Heart right ventricle (tissue), 16 donors: ENCODE data around the gene KIF26A. TPM values are rescaled to one million over a fixed set of nuclear protein-coding genes. Genes with fewer than 3 reads are reported as not detected.

ENCODE experiments used
- ATAC-seq, 8 donors: fragments of 200-7000 bp; cut with Tn5 transposase; one replicate each; pipeline ENCODE4 v1.9.1; 2020; ENCODE audit warnings: mild to moderate bottlenecking in 8 of 8, moderate library complexity in 8 of 8, moderate number of reproducible peaks in 1 of 8
- DNase-seq, 2 donors: peaks; one replicate each; pipeline ENCODE4 v3.0.0-alpha.2; 2020
- H3K27ac ChIP-seq, 10 donors: fragments of 200-600 bp; sonication (generic) in 2 of 10; one replicate each; pipeline versions ENCODE4 v1.5.0 to v1.8.0; 2020 to 2022; ENCODE audit warnings: mild to moderate bottlenecking in 3 of 10
- H3K27me3 ChIP-seq, 7 donors: fragments of 200-600 bp; one replicate each; pipeline ENCODE4 v1.8.0; 2021 to 2022; ENCODE audit warnings: mild to moderate bottlenecking in 2 of 7
- H3K36me3 ChIP-seq, 9 donors: fragments of 200-600 bp; sonication (generic) in 1 of 9; one replicate each; pipeline versions ENCODE4 v1.5.0 to v1.8.0; 2020 to 2022; ENCODE audit warnings: mild to moderate bottlenecking in 2 of 9
- H3K4me1 ChIP-seq, 9 donors: fragments of 200-600 bp; sonication (generic) in 1 of 9; one replicate each; pipeline versions ENCODE4 v1.5.0 to v1.8.0; 2020 to 2022; ENCODE audit warnings: mild to moderate bottlenecking in 4 of 9
- H3K4me3 ChIP-seq, 10 donors: fragments of 200-600 bp; sonication (generic) in 2 of 10; one replicate each; pipeline versions ENCODE4 v1.5.0 to v1.8.0; 2020 to 2022; ENCODE audit warnings: mild to moderate bottlenecking in 7 of 10, moderate library complexity in 2 of 10
- H3K9me3 ChIP-seq, 11 donors: fragments of 200-600 bp in 10 of 11; sonication (generic) in 2 of 11; one replicate each; pipeline versions ENCODE4 v1.5.0 to v1.8.0; 2013 to 2022; ENCODE audit warnings: mild to moderate bottlenecking in 2 of 11, control low read depth in 1 of 11, moderate library complexity in 1 of 11
- WGBS, 2 donors: extraction: QIAGEN DNeasy Blood & Tissue Kit; methylation state at CpG; one replicate each; pipeline ENCODE4 v1.1.7; 2013; ENCODE audit warnings: inconsistent platforms in 1 of 2; 5-methylcytosine and 5-hydroxymethylcytosine counted together
- intact Hi-C, 10 donors: fragments of 100-400 bp; cut with DNase I; formaldehyde crosslinking; loops; one replicate each; pipeline versions ENCODE4 v1.11.1 to v1.14.2; 2022
- polyA plus RNA-seq, 2 donors: library from polyadenylated mRNA; stranded (reverse); fragments of 200-250 nt; gene quantifications; one replicate each; pipeline ENCODE4 v1.2.3, GENCODE V29; 2013
- total RNA-seq, 10 donors: library from RNA; stranded (reverse); fragmentation: NEBNext Ultra II Directional in 3 of 10; extraction: Animal tissue kit (Norgen Biotek cat#: 25700) in 3 of 10; gene quantifications; one replicate each; pipeline versions ENCODE4 v1.2.1 to v1.2.4, GENCODE V29; 2021 to 2023
- TF ChIP-seq, protein P1 (sequence below), 9 donors: fragments of 200-600 bp; sonication (generic) in 2 of 9; IDR thresholded peaks; one replicate each; pipeline versions ENCODE4 v1.5.0 to v1.8.0; 2021 to 2022; ENCODE audit warnings: antibody characterized with exemption in 9 of 9, mild to moderate bottlenecking in 5 of 9, moderate library complexity in 1 of 9
- donor health status: Arrhythmogenic right ventricular cardiomyopathy.
- donor health status: ischemic (EF 13 %, LVEDD 7.1; RV severe dilation, severe dysfunction).
- donor health status: healthy with polysubstance abuse.
- donor health status: DM: no; HTN: yes; CAD: no.
- donor health status: DM: no; HTN: no; CAD: no.
- donor health status: ischemic (EF 25% LVEDD 6.9; RV normal size, moderate dysfunction).
- donor health status: ischemic (EF 25% LVEDD 5.7; RV mildly dilated, moderate dysfunction).
- donor health status: healthy.
- donor health status: DM: yes; HTN: yes; CAD: no.
- donor health status: Ischemic cardiomyopathy.
- donor health status: ischemic (EF 35%, LVEDD 5.7; RV mildly dilated, moderate dysfunction).
- donor health status: nonischemic (EF 11% LVEDD 7.7; RV severe dilation, severe dysfunction).
- donor health status: DM: yes; HTN: yes; CAD: no.
- donor health status: PGD.
- donor health status: ischemic (EF 29% LVEDD 5.4; RV normal size, mild dysfunction).
- donor health status: nonischemic (EF 23%, LVEDD 6.1; RV moderate dilation, normal function).

KIF26A gene
- total and polyA plus RNA-seq, 12 donors: 4.1 to 12.2 (median 6.6) TPM

DNA sequence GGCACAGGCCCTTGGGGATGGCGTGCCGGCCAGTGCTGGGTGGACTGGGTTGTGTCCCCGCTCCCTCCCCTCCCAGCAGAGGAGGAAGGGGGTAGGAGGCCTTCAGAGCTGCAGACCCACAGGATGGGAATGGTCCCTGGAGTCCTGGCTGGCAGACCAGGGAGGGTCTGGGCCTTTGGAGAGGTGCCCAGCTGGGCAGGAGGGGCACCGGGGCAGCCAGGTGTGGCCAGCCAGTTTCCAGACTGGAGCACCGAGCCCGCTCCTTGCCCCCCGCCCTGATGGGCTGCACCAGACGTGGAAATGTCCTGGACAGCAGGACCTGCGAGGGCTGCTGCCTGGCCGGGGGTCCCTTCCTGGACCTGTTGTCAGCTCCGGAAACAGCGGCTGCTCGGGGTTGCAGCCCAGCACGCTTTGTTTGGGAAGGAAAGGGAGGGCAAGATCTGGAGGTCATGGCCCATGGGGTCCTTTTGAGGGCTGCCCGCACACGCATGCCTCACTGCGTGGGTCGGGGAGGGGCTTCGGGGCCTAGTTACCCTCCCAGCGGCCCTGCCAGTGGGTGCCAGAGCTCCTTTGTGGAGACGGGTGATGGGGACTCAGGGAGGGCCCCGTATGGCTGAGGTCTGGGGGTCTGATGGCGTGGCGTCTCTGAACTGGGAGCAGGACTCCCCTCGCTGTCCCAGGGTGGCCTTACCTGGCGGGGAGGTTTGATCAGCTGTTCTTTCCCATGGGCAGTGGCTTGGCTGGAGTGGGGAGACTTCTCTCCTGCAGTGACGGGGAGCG, 9.1 kb downstream of the KIF26A start:
- WGBS, 2 donors: 64 to 71% methylated on average over 28 of the region's 28 CpGs
- peak overlapping the region in 2 of 10 donors; percentile 8 to 53 for H3K27ac ChIP-seq
- no peaks in the 10 kb centered on the region for H3K27me3 ChIP-seq

DNA sequence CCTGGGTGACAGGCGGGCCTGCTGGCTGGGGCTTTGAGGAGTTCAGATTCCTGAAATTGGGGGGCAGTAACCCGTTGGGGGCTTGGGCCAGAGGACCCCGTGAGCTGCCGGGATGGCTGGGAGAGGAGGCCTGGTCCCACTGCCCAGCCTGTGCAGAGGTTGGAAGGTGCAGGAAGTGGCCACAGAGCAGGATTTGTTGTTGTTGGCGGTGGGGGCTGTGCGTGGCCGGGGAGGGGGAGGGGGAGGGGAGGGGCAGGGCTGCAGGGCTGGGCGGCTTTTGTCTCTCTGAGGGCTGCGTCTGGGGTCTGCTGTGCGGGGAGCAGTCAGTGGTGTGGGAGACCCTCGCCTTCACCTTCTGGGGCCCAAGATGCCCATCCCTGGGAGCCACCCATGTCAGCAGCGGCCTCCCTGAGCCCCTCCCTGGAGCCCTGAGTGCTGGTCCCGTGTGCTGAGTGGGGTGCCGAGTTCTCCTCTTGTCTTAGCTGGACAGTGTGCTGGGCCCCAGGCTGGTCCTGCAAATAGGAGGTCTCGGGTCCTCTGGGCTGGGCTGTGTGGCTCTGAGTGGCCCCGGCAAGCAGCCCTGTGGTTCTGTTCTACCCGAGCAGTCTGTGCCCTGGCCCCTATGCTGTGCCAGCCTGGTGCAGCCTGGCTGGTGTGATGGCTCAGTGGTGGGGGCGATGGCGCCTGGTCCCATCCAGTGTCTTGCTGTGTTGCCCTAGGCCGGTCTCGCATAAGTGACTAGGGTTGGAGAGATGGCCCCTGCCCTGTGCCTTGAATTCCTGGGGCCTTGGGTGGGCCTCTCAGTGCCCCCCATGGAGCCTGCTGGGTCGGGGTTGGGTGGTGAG, 10.3 kb downstream of the KIF26A start:
- ATAC-seq (peak in 2 of 8 donors; percentile 5 to 13), DNase-seq (peak in 1 of 2 donors; percentile 10)
- H3K27me3 ChIP-seq: no peaks in the 10 kb centered on the region
- TF ChIP-seq, protein P1, sequence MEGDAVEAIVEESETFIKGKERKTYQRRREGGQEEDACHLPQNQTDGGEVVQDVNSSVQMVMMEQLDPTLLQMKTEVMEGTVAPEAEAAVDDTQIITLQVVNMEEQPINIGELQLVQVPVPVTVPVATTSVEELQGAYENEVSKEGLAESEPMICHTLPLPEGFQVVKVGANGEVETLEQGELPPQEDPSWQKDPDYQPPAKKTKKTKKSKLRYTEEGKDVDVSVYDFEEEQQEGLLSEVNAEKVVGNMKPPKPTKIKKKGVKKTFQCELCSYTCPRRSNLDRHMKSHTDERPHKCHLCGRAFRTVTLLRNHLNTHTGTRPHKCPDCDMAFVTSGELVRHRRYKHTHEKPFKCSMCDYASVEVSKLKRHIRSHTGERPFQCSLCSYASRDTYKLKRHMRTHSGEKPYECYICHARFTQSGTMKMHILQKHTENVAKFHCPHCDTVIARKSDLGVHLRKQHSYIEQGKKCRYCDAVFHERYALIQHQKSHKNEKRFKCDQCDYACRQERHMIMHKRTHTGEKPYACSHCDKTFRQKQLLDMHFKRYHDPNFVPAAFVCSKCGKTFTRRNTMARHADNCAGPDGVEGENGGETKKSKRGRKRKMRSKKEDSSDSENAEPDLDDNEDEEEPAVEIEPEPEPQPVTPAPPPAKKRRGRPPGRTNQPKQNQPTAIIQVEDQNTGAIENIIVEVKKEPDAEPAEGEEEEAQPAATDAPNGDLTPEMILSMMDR (IDR thresholded peaks at IDR 0.05): no peak
- WGBS, 2 donors: 69 to 78% methylated on average over 22 of the region's 22 CpGs
- intact Hi-C loops: loop anchor here in 2 of 10 donors (5.0 kb wide), 1 partner anchor 74 kb away; no protein-coding TSS in a partner anchor
- H3K9me3 ChIP-seq: no peaks in the 10 kb centered on the region
- peaks cover 0 to 12% (median 0%) of the 10 kb centered on the region in 9 donors for H3K36me3 ChIP-seq
- peak overlapping the region in 5 of 10 donors; percentile 11 to 65 (median 41) for H3K27ac ChIP-seq
- peak overlapping the region in 2 of 10 donors; percentile 8 to 32 for H3K4me3 ChIP-seq
- peaks cover 6 to 74% (median 36%) of the 10 kb centered on the region in 9 donors for H3K4me1 ChIP-seq

More for the DNA sequence above, 9.1 kb downstream of the KIF26A start:
- DNase-seq: peak in 1 of 2 donors; percentile 17
- intact Hi-C loops: loop anchor here in 2 of 10 donors (5.0 kb wide), 1 partner anchor 75 kb away; no protein-coding TSS in a partner anchor
- H3K36me3 ChIP-seq: peaks cover 0 to 7% (median 0%) of the 10 kb centered on the region in 9 donors
- no peak for ATAC-seq
- TF ChIP-seq, protein P1 (IDR thresholded peaks at IDR 0.05): no peak
- peaks cover 6 to 71% (median 40%) of the 10 kb centered on the region in 9 donors for H3K4me1 ChIP-seq
- no peaks in the 10 kb centered on the region for H3K9me3 ChIP-seq
- no peak overlapping the region for H3K4me3 ChIP-seq

DNA sequence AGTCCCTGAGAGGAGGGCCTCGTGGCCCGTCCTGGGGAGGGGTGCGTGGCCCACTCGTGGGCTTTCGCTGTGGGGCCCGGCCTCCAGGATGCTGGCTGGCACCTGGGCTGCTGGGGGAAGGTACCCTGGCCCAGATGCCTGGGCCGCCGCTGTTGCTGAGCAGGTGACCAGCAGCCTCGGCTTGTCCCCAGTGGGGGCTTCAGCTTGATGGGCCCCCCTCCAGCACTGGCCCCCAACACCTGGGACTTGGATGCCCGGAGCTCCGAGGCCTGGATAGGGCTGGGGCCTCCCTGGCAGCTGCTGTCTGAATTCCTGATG, 10.8 kb downstream of the KIF26A start:
- DNase-seq (peak in 1 of 2 donors; percentile 14), ATAC-seq (peak in 1 of 8 donors; percentile 3)
- WGBS, 2 donors: 81 to 82% methylated on average over 11 of the region's 11 CpGs

More for the DNA sequence above, 10.8 kb downstream of the KIF26A start:
- TF ChIP-seq, protein P1 (IDR thresholded peaks at IDR 0.05): no peak
- Histone ChIP-seq H3K27ac (peak overlapping the region in 6 of 10 donors; percentile 11 to 65 (median 45)), H3K9me3 (no peaks in the 10 kb centered on the region), H3K27me3 (no peaks in the 10 kb centered on the region), H3K4me3 (peak overlapping the region in 4 of 10 donors; percentile 10 to 32 (median 18)), H3K36me3 (peaks cover 0 to 12% (median 0%) of the 10 kb centered on the region in 9 donors), H3K4me1 (peaks cover 6 to 74% (median 33%) of the 10 kb centered on the region in 9 donors)
- intact Hi-C loops: loop anchor here in 2 of 10 donors (5.0 kb wide), 1 partner anchor 73 kb away; no protein-coding TSS in a partner anchor
